Measurements from ENCODE around the gene SP140.
"Not testable (repeated sequence)": the region's sequence is repeated elsewhere in the genome, so short reads cannot be mapped to it uniquely, and the experiment has no call there.

GRCh38 chr2:230311634-230312033 is 86.1 kb downstream of the SP140 start:
- TF ChIP-seq ZNF184 (tag by site-specific recombination; IDR thresholded peaks at IDR 0.05); ZBTB26 (tag by site-specific recombination; optimal IDR thresholded peaks at IDR 0.05); CTCF (tag by site-specific recombination; IDR thresholded peaks at IDR 0.05); PBX3 (CRISPR knock-in tag; IDR thresholded peaks at IDR 0.05); ZNF140 (tag by site-specific recombination; IDR thresholded peaks at IDR 0.05); PRDM4 (tag by site-specific recombination; IDR thresholded peaks at IDR 0.05); ZNF423 (tag by site-specific recombination; IDR thresholded peaks at IDR 0.05); ZBTB11 (tag by site-specific recombination; conservative IDR thresholded peaks at IDR 0.05; ENCODE audit: low read depth); GFI1B (tag by site-specific recombination; IDR thresholded peaks at IDR 0.05); ZNF214 (tag by site-specific recombination; IDR thresholded peaks at IDR 0.05; ENCODE audit: borderline replicate concordance): not testable (repeated sequence)
